Esophagus muscularis mucosa (tissue), 4 donors: ENCODE results near the gene SELENOK. TPM values are rescaled to one million over a fixed set of nuclear protein-coding genes. Genes with fewer than 3 reads are reported as not detected.

ENCODE experiments used
- DNase-seq: peaks from one replicate; pipeline ENCODE4 v3.0.0-alpha.2; 2017; ENCODE audit errors: extremely low spot score
- H3K27ac ChIP-seq, 4 donors: fragments of 200-600 bp; sonication (generic); replicated peaks in 1 of 4; 1 replicate in 3 of 4; 2 replicates in 1 of 4; pipeline ENCODE4 v1.5.1; 2016 to 2019; ENCODE audit warnings: mild to moderate bottlenecking in 1 of 4
- H3K27me3 ChIP-seq, 4 donors: fragments of 200-600 bp; sonication (generic); one replicate each; pipeline versions ENCODE4 v1.5.1 to v1.6.0; 2016 to 2019
- H3K36me3 ChIP-seq, 4 donors: fragments of 200-600 bp; sonication (generic); one replicate each; pipeline ENCODE4 v1.5.1; 2016 to 2019
- H3K4me1 ChIP-seq, 4 donors: fragments of 200-600 bp; sonication (generic); one replicate each; pipeline ENCODE4 v1.5.1; 2016 to 2019
- H3K4me3 ChIP-seq, 4 donors: fragments of 200-600 bp; sonication (generic); 1 replicate in 2 of 4; 2 replicates in 2 of 4; pipeline ENCODE4 v1.5.1; 2016 to 2019; ENCODE audit warnings: mild to moderate bottlenecking in 4 of 4, moderate library complexity in 1 of 4
- H3K9me3 ChIP-seq, 4 donors: fragments of 200-600 bp; sonication (generic); 1 replicate in 3 of 4; 2 replicates in 1 of 4; pipeline ENCODE4 v1.5.1; 2016 to 2019
- CTCF ChIP-seq, 3 experiments: fragments of 200-600 bp in 2 of 3; fragments of 450-650 bp in 1 of 3; sonication (generic) in 2 of 3; IDR thresholded peaks; one replicate each; pipeline ENCODE4 v1.5.1; 2017 to 2019; ENCODE audit warnings: antibody characterized with exemption in 3 of 3, mild to moderate bottlenecking in 2 of 3, moderate library complexity in 1 of 3
- EP300 ChIP-seq: sonication (generic); formaldehyde crosslinking; IDR thresholded peaks from one replicate; pipeline ENCODE4 v1.6.1; 2017; ENCODE audit warnings: antibody characterized with exemption
- POLR2A ChIP-seq: fragments of 450-650 bp; IDR thresholded peaks from one replicate; pipeline ENCODE4 v1.6.1; 2017; ENCODE audit warnings: antibody characterized with exemption, moderate library complexity, mild to moderate bottlenecking, low read depth
- POLR2AphosphoS5 ChIP-seq, 2 donors: sonication (generic); formaldehyde crosslinking; IDR thresholded peaks; one replicate each; pipeline ENCODE4 v1.6.1; 2017; ENCODE audit warnings: antibody characterized with exemption in 2 of 2
- WGBS: methylation state at CpG from one replicate; pipeline ENCODE4 v1.1.5; 2018; 5-methylcytosine and 5-hydroxymethylcytosine counted together
- intact Hi-C: fragments of 100-400 bp; cut with DNase I; formaldehyde crosslinking; loops from one replicate; pipeline ENCODE4 v1.15.1; 2023
- total RNA-seq, 4 donors: library from RNA; depleted of rRNA; stranded (reverse); fragments of >200 nt; gene quantifications; one replicate each; pipeline versions ENCODE4 v1.1.0 to v1.2.1, GENCODE V29; 2016

The SELENOK gene
- total RNA-seq, 4 donors from 2014 or later = 48.8 to 75.3 (median 68.4) TPM

GRCh38 chr3:53844262-53845102, 47.2 kb downstream of the SELENOK start:
- no peak overlapping the region for H3K27ac ChIP-seq
- H3K4me1 ChIP-seq = peaks cover 8 to 19% (median 16%) of the 10 kb centered on the region in 4 donors
- H3K4me3 ChIP-seq = no peak overlapping the region
- H3K27me3 ChIP-seq = peaks cover 0 to 31% (median 2%) of the 10 kb centered on the region in 4 donors
- TF ChIP-seq EP300 = no peak
- no peak for TF ChIP-seq POLR2A
- no peak for TF ChIP-seq POLR2AphosphoS5 (IDR thresholded peaks at IDR 0.05)
- no peak for TF ChIP-seq CTCF (IDR thresholded peaks at IDR 0.05)
- intact Hi-C loops = no loop called here
- 93% methylated on average over 6 of the region's 9 CpGs for WGBS
- H3K9me3 ChIP-seq = no peaks in the 10 kb centered on the region
- no peak for DNase-seq
- no peaks in the 10 kb centered on the region for H3K36me3 ChIP-seq

- peaks cover 0 to 27% (median 2%) of the 10 kb centered on the region in 4 donors for H3K27me3 ChIP-seq
- H3K27ac ChIP-seq = no peak overlapping the region
- peaks cover 8 to 19% (median 16%) of the 10 kb centered on the region in 4 donors for H3K4me1 ChIP-seq
- 88% methylated on average over 10 of the region's 10 CpGs for WGBS
- DNase-seq = no peak
- peaks cover 0 to 4% (median 0%) of the 10 kb centered on the region in 4 donors for H3K36me3 ChIP-seq
- intact Hi-C loops = no loop called here
- TF ChIP-seq EP300 = no peak
- no peak for TF ChIP-seq POLR2A
- TF ChIP-seq CTCF (IDR thresholded peaks at IDR 0.05) = no peak
- TF ChIP-seq POLR2AphosphoS5 (IDR thresholded peaks at IDR 0.05) = no peak
- H3K4me3 ChIP-seq = no peak overlapping the region
- H3K9me3 ChIP-seq = no peaks in the 10 kb centered on the region
These were observed 48.2 kb downstream of the SELENOK start for GRCh38 chr3:53843195-53844177.

GRCh38 chr3:53842436-53843194, 49.0 kb downstream of the SELENOK start:
- H3K27me3 ChIP-seq = peaks cover 0 to 22% (median 2%) of the 10 kb centered on the region in 4 donors
- no peak overlapping the region for H3K27ac ChIP-seq
- H3K36me3 ChIP-seq = peaks cover 0 to 4% (median 0%) of the 10 kb centered on the region in 4 donors
- H3K9me3 ChIP-seq = no peaks in the 10 kb centered on the region
- H3K4me3 ChIP-seq = no peak overlapping the region
- H3K4me1 ChIP-seq = peaks cover 8 to 19% (median 16%) of the 10 kb centered on the region in 4 donors
- 41% methylated on average over 11 of the region's 12 CpGs for WGBS
- intact Hi-C loops = no loop called here
- TF ChIP-seq POLR2AphosphoS5 (IDR thresholded peaks at IDR 0.05) = no peak
- peak in 1 of 3 experiments; percentile 3 for TF ChIP-seq CTCF (IDR thresholded peaks at IDR 0.05)
- TF ChIP-seq POLR2A = no peak
- DNase-seq = no peak

GRCh38 chr3:53841296-53841695, 50.4 kb downstream of the SELENOK start:
- H3K27ac ChIP-seq = no peak overlapping the region
- WGBS = 87% methylated on average over 5 of the region's 5 CpGs

More at GRCh38 chr3:53841296-53841695, 50.4 kb downstream of the SELENOK start:
- Histone ChIP-seq H3K36me3 (peaks cover 0 to 4% (median 0%) of the 10 kb centered on the region in 4 donors), H3K27me3 (peaks cover 0 to 10% (median under 1%) of the 10 kb centered on the region in 4 donors), H3K4me3 (no peak overlapping the region), H3K4me1 (peaks cover 0 to 11% (median 9%) of the 10 kb centered on the region in 4 donors), H3K9me3 (no peaks in the 10 kb centered on the region)
- TF ChIP-seq CTCF (IDR thresholded peaks at IDR 0.05) (no peak), POLR2A (no peak), POLR2AphosphoS5 (IDR thresholded peaks at IDR 0.05) (no peak), EP300 (no peak)
- DNase-seq = no peak
- intact Hi-C loops = no loop called here
